Measurements from ENCODE around the gene PLCB1.
"Not testable (repeated sequence)": the region's sequence is repeated elsewhere in the genome, so short reads cannot be mapped to it uniquely, and the experiment has no call there.

GRCh38 chr20:8600910-8601541 is 469.0 kb downstream of the PLCB1 start:
- not testable (repeated sequence) for TF ChIP-seq CTCF (IDR thresholded peaks at IDR 0.05; ENCODE audit: extremely low read depth in 1 of 2, insufficient read depth in 1 of 2, low read depth in 1 of 2, low read length in 2 of 2); FOS (IDR thresholded peaks at IDR 0.05; ENCODE audit: borderline replicate concordance, insufficient read depth, low read length); POLR2A (IDR thresholded peaks at IDR 0.05; ENCODE audit: low read depth, low read length); EZH2 (IDR thresholded peaks at IDR 0.05; ENCODE audit: borderline replicate concordance, low read depth, low read length, severe bottlenecking); POLR2AphosphoS5 (IDR thresholded peaks at IDR 0.05; ENCODE audit: insufficient read depth, low read depth, low read length); MYC (IDR thresholded peaks at IDR 0.05; ENCODE audit: low read depth, low read length); MAX (IDR thresholded peaks at IDR 0.05; ENCODE audit: insufficient read depth, insufficient read length); JUN (IDR thresholded peaks at IDR 0.05; ENCODE audit: borderline replicate concordance, insufficient read depth, insufficient read length, low read depth); GATA2 (IDR thresholded peaks at IDR 0.05; ENCODE audit: insufficient read depth, insufficient read length, low read depth, low read length)
